Mucosa of descending colon (tissue), 3 donors: Measurements from ENCODE around the gene COLEC11. TPM values are rescaled to one million over a fixed set of nuclear protein-coding genes. Genes with fewer than 3 reads are reported as not detected.

Source experiments
- ATAC-seq: fragments of 200-7000 bp; cut with Tn5 transposase; one replicate; pipeline ENCODE4 v1.9.1; 2020; ENCODE audit warnings: mild to moderate bottlenecking, moderate library complexity
- DNase-seq, 3 donors: peaks; one replicate each; pipeline ENCODE4 v3.0.0-alpha.2; 2020
- H3K36me3 ChIP-seq: fragments of 200-600 bp; one replicate; pipeline ENCODE4 v1.8.0; 2021; ENCODE audit warnings: low read depth, mild to moderate bottlenecking
- H3K4me1 ChIP-seq: fragments of 200-600 bp; one replicate; pipeline ENCODE4 v1.8.0; 2021; ENCODE audit warnings: low read depth, mild to moderate bottlenecking
- H3K4me3 ChIP-seq: fragments of 200-600 bp; one replicate; pipeline ENCODE4 v1.8.0; 2021; ENCODE audit warnings: mild to moderate bottlenecking
- H3K9me3 ChIP-seq: fragments of 200-600 bp; one replicate; pipeline ENCODE4 v1.8.0; 2021; ENCODE audit warnings: mild to moderate bottlenecking
- intact Hi-C, 2 donors: fragments of 100-400 bp; cut with DNase I in 1 of 2; cut with micrococcal nuclease in 1 of 2; formaldehyde crosslinking; loops; one replicate each; pipeline versions ENCODE4 v1.11.0 to v1.11.1; 2022; cut with DNase I, micrococcal nuclease
- total RNA-seq, 3 donors: library from RNA; stranded (reverse); fragmentation: NEBNext Ultra II Directional in 2 of 3; extraction: Animal tissue kit (Norgen Biotek cat#: 25700) in 2 of 3; gene quantifications; one replicate each; pipeline versions ENCODE4 v1.2.1 to v1.2.4, GENCODE V29; 2021 to 2023
- TF ChIP-seq, protein P1 (sequence below): fragments of 200-600 bp; IDR thresholded peaks from one replicate; pipeline ENCODE4 v1.8.0; 2022; ENCODE audit warnings: antibody characterized with exemption, mild to moderate bottlenecking
- donor health status: DM: no; HTN: no; CAD: no; lungs with moderate emphysema.
- donor health status: DM: no; HTN: no; CAD: no.
- donor health status: DM: no; HTN: yes; CAD: no.

Gene COLEC11
- total RNA-seq, 3 donors from 2014 or later = 0.35 to 2.2 (median 1.6) TPM

DNA sequence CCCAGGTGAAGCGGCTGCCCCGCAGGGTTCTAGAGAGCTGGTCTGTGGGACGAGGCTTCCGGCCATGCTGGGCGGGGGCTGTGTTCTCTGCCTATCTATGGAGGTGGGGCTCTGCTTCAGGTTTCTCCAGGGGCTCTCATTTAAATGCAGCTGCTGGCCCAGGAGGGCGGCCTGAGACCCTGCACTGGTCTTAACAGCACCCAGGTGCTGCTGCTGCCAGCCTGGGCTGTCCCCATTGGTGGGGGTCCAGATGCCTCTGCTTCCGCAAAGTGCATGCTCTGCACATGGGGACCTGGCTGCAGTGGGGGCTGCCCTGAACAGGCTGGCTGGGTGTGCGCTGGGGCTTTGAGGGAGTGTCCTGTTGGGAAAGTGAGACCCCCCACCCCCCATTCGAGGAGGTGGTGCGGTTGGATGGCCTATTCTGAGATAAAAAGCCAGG lies 33.3 kb downstream of the COLEC11 start:
- TF ChIP-seq, protein P1, sequence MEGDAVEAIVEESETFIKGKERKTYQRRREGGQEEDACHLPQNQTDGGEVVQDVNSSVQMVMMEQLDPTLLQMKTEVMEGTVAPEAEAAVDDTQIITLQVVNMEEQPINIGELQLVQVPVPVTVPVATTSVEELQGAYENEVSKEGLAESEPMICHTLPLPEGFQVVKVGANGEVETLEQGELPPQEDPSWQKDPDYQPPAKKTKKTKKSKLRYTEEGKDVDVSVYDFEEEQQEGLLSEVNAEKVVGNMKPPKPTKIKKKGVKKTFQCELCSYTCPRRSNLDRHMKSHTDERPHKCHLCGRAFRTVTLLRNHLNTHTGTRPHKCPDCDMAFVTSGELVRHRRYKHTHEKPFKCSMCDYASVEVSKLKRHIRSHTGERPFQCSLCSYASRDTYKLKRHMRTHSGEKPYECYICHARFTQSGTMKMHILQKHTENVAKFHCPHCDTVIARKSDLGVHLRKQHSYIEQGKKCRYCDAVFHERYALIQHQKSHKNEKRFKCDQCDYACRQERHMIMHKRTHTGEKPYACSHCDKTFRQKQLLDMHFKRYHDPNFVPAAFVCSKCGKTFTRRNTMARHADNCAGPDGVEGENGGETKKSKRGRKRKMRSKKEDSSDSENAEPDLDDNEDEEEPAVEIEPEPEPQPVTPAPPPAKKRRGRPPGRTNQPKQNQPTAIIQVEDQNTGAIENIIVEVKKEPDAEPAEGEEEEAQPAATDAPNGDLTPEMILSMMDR = no peak
- Histone ChIP-seq H3K36me3 (no peaks in the 10 kb centered on the region), H3K4me3 (no peak overlapping the region), H3K9me3 (no peaks in the 10 kb centered on the region), H3K4me1 (no peaks in the 10 kb centered on the region)
- ATAC-seq (no peak), DNase-seq (no peak)
- intact Hi-C loops = no loop called here

DNA sequence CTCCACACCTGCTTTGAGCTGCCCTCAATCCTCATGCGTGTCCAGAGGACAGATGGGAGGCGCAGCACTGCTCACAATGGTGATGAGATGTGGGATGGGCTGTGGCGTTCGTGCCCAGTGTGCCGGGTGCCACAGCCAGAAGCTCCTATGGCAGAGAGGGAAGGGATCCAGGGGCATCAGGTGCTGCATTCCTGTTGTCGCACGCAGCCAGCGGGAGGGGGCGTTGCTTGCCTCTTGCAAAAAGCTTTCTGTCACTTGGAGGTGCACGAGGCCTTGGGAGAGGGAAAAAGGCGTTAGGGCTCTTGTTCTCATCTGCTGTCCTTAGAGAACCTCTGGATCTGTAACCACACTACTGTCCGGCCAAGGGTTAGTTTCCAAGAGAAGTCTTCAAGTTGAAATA lies 33.9 kb downstream of the COLEC11 start:
- H3K4me1 ChIP-seq = no peaks in the 10 kb centered on the region
- no peaks in the 10 kb centered on the region for H3K9me3 ChIP-seq
- H3K36me3 ChIP-seq = no peaks in the 10 kb centered on the region
- TF ChIP-seq, protein P1 = no peak
- no peak for DNase-seq
- no peak for ATAC-seq
- no peak overlapping the region for H3K4me3 ChIP-seq
- intact Hi-C loops = no loop called here

DNA sequence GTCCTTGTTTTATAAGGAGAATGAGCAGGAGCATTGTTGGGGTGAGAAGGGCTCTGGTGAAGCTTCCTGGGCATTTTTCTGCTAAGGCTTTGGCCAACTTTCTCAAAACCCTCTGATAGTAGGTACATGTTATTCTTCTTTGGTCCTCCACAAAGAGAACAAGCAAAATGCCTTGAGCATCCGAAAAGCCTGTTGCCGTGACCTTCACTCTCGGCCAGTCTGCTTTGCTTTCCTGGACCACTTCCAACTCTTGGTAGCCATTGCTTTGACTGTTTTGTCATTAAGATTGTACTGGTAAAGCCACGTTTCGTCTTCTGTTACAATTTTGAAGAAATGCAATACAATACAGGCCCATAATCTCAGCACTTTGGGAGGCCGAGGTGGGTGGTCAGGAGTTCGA lies 35.7 kb downstream of the COLEC11 start:
- DNase-seq (no peak), ATAC-seq (no peak)
- H3K4me3 ChIP-seq = no peak overlapping the region
- H3K9me3 ChIP-seq = no peaks in the 10 kb centered on the region
- no peaks in the 10 kb centered on the region for H3K36me3 ChIP-seq
- H3K4me1 ChIP-seq = no peaks in the 10 kb centered on the region
- intact Hi-C loops = no loop called here
- TF ChIP-seq, protein P1 = no peak

DNA sequence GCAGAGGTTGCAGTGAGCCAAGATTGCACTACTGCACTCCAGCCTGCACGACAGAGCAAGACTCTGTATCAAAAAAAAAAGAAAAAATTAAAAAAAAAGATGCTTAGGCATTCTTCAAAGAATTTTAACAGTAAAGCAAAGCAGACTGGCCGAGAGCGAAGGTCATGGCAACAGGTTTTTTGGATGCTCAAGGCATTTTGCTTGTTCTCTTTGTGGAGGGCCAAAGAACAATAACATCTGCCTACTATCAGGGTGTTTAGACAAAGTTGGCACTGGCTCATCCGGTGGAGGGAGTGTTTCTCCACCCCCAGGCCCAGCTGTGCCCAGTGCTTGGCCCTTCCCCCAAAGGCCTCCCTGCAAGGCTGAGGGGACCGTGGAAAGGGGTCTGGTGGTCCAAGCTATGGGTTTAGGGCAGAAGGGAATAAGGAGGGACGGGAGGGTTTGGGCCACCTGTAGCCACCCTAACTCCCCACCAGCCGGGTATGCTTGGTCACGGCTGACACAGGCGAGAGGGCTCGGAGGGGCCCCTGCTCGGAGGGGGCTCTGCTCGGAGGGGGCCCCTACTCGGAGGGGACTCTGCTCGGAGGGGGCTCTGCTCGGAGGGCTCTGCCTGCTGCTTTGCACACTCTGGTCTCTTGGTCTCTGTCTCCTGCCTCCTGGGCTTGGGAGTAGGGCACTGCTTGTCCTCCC lies 36.4 kb downstream of the COLEC11 start:
- Histone ChIP-seq H3K4me1 (no peaks in the 10 kb centered on the region), H3K36me3 (no peaks in the 10 kb centered on the region), H3K9me3 (no peaks in the 10 kb centered on the region), H3K4me3 (no peak overlapping the region)
- TF ChIP-seq, protein P1 = no peak
- ATAC-seq = no peak
- no peak for DNase-seq
- intact Hi-C loops = no loop called here

DNA sequence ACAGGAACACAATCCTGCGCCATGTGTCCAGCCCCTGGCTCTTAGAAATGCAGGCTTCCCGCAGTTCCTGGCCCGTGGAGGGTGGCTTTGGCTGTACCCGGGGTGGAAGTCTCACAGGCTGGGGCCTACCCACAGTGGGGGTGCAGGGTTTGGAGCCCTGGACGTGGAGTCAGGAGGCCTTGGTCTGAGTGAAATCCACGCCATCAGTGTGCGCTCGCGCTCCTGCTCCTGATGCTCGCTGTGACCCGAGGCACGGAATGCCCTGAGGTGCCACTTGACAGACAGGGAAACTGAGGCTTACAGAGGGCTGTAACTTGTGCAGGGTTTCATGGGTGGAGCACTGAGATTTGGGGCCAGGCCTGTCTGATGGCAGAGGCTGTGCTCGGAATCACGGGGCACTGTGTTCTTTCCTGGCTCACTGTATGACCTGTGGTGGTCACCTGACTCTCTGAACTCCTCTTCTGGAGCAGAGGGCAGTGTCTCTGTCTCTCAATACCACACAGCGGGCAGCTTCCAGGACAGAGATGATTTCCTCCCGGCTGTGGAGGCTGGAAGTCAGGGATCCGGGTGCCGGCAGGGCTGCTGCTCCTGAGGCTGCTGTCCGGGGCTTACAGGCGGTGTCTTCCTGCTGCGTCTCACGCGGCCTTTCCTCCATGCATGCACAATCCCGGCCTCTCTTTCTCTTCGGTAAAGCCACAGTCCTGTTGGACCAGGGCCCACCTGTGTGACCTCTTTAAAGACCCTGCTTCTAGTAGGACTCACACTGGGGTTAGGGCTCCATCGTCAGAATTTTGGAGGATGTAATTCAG lies 37.1 kb downstream of the COLEC11 start:
- H3K4me3 ChIP-seq = no peak overlapping the region
- intact Hi-C loops = no loop called here
- TF ChIP-seq, protein P1 = no peak
- no peaks in the 10 kb centered on the region for H3K36me3 ChIP-seq
- DNase-seq (peak in 1 of 3 donors; percentile 40), ATAC-seq (no peak)
- no peaks in the 10 kb centered on the region for H3K9me3 ChIP-seq
- H3K4me1 ChIP-seq = no peaks in the 10 kb centered on the region
